ELR (cell line): ENCODE data around the gene SLC16A1.
"Not testable (repeated sequence)": the region's sequence is repeated elsewhere in the genome, so short reads cannot be mapped to it uniquely, and the experiment has no call there.

Experiments
- DNase-seq: peaks from one replicate; pipeline ENCODE4 v3.0.0-alpha.2; 2015; ENCODE audit warnings: low read depth

The SLC16A1 gene

GRCh38 chr1:112955773-112956543, at the start of gene SLC16A1:
Gene SLC16A1, minus strand, starts transcription at chr1:112956196. Its CDS starts 26,888 bp downstream, at chr1:112929308.
- DNase-seq, result peak; percentile 95

GRCh38 chr1:113003751-113004690, 48.0 kb upstream of the SLC16A1 start:
- no peak for DNase-seq

GRCh38 chr1:113002297-113002696, 46.3 kb upstream of the SLC16A1 start:
- DNase-seq, result no peak

GRCh38 chr1:112998592-112999235, 42.7 kb upstream of the SLC16A1 start:
- DNase-seq, result no peak

- DNase-seq, result no peak
These were observed 41.8 kb upstream of the SLC16A1 start for GRCh38 chr1:112997781-112998180.

GRCh38 chr1:112995890-112996289, 39.9 kb upstream of the SLC16A1 start:
- DNase-seq, result no peak

- DNase-seq, result not testable (repeated sequence)
These were observed 39.0 kb upstream of the SLC16A1 start for GRCh38 chr1:112995021-112995420.

GRCh38 chr1:112992780-112993179, 36.8 kb upstream of the SLC16A1 start:
- DNase-seq, result no peak

GRCh38 chr1:112991402-112992120, 35.6 kb upstream of the SLC16A1 start:
- no peak for DNase-seq

GRCh38 chr1:112990271-112990670, 34.3 kb upstream of the SLC16A1 start:
- no peak for DNase-seq

GRCh38 chr1:112988367-112988766, 32.4 kb upstream of the SLC16A1 start:
- no peak for DNase-seq

GRCh38 chr1:112985123-112985522, 29.1 kb upstream of the SLC16A1 start:
- DNase-seq, result no peak

- DNase-seq, result no peak
These were observed 27.6 kb upstream of the SLC16A1 start for GRCh38 chr1:112983537-112984131.

- DNase-seq, result no peak
These were observed 27.0 kb upstream of the SLC16A1 start for GRCh38 chr1:112982853-112983536.

- no peak for DNase-seq
These were observed 26.3 kb upstream of the SLC16A1 start for GRCh38 chr1:112982328-112982727.

GRCh38 chr1:112981834-112982233, 25.8 kb upstream of the SLC16A1 start:
- not testable (repeated sequence) for DNase-seq

GRCh38 chr1:112981426-112981825, 25.4 kb upstream of the SLC16A1 start:
- no peak for DNase-seq

GRCh38 chr1:112975336-112975735, 19.3 kb upstream of the SLC16A1 start:
- DNase-seq, result no peak

- no peak for DNase-seq
These were observed 18.6 kb upstream of the SLC16A1 start for GRCh38 chr1:112974646-112975045.

GRCh38 chr1:112973788-112974187, 17.8 kb upstream of the SLC16A1 start:
- no peak for DNase-seq

GRCh38 chr1:112971006-112971405, 15.0 kb upstream of the SLC16A1 start:
- DNase-seq, result no peak
